GM18858 (cell line): Measurements from ENCODE around the gene TNFRSF12A.

Experiments
- ATAC-seq: cut with Tn5 transposase; IDR thresholded peaks from one replicate; pipeline ENCODE4 v1.9.1; 2021; ENCODE audit not compliant: unreplicated experiment

TNFRSF12A gene, protein sequence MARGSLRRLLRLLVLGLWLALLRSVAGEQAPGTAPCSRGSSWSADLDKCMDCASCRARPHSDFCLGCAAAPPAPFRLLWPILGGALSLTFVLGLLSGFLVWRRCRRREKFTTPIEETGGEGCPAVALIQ

DNA sequence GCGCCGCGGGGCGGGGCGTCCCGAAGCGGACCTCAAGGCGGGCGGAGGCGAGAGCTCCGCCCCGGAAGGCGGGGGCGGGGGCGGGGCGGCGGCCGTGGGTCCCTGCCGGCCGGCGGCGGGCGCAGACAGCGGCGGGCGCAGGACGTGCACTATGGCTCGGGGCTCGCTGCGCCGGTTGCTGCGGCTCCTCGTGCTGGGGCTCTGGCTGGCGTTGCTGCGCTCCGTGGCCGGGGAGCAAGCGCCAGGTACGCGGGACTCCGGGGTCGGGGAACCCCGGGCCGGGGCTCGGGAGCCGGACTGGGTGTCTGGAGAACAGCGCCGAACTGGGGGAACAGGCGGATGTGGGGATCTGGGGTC is at the start of gene TNFRSF12A:
Gene TNFRSF12A (plus strand): TSS at position 122 of the 357 bp plus-strand sequence. CDS start 30 bp downstream, at position 152.
- ATAC-seq = no peak

DNA sequence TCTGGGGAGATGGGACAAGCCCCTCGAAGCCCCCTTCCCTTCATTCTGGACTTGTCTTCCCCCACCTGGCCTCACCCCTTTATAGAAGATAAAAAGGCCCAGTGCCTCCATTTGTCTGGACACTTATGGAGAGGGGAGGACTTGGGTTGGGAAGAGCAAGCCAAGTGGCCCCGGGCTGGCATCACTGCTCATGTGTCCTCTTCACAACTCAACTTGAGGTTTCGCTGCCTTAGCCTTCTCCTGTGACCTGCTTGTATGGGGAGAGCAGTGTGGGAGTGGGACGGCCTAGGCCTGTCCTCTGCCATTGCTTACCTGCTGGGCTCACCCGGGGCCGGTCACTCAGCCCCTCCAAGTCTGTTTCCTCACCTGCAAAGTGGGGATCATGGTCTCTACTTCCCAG is 49.6 kb upstream of the TNFRSF12A start:
- ATAC-seq = no peak

DNA sequence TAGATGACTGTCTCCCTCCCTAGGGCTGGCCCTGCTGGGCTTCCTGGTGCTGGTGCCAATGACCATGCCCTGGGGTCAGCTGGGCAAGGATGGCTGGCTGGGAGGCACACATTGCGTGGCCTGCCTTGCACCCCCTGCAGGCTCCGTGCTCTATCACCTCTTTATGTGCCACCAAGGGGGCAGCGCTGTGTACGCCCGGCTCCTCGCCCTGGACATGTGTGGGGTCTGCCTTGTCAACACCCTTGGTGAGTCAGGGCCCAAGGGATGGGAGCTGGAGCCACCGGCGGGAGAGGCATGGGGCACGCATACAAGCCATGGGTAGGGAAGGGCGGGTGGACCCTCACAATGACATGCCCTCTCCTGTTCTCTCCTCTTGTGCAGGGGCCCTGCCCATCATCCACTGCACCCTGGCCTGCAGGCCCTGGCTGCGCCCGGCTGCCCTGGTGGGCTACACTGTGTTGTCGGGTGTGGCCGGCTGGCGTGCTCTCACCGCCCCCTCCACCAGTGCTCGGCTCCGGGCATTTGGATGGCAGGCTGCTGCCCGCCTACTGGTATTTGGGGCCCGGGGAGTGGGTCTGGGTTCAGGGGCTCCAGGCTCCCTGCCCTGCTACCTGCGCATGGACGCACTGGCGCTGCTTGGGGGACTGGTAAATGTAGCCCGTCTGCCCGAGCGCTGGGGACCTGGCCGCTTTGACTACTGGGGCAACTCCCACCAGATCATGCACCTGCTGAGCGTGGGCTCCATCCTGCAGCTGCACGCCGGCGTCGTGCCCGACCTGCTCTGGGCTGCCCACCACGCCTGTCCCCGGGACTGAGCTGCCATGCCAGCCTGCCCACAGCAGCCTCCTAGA is 48.8 kb upstream of the TNFRSF12A start:
- ATAC-seq = no peak

DNA sequence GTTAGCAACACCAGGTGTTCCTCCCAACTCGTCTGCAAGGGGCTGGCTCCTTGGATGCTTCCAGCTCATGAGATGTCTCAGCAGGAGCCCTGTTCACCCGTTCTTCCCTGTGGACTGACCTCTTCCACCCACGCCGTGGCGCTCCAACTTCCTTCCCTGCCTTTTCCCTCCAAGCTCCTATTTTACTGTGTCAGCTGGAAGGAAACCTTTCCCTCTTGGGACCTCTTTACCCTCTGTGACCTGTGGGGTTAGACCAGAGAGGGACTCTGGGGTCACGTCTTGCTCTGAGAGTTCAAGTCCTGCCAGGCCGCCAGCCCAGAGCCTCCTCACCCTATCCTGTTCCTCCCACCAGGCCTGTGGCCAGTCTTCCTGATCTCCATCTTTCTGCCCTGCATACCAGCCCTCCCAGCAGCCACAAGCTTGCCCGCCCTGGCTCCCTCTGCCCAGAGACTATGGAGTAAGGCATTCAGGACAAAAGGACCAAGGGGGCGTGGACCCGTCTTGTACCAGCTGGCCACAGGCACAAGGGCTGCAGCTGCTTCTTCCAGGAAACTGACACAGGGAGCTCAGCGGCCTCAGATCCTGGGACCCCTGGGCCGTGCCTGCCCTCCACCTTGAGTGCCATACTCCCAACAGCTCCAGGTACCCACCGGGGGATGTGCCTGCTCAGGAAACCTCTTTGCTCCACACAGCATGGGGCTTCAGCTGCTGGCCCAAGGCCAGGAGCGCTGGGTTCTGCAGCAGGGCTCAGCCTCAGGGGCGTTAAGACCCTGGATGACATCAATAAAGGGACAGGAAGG is 48.0 kb upstream of the TNFRSF12A start:
- ATAC-seq = no peak

DNA sequence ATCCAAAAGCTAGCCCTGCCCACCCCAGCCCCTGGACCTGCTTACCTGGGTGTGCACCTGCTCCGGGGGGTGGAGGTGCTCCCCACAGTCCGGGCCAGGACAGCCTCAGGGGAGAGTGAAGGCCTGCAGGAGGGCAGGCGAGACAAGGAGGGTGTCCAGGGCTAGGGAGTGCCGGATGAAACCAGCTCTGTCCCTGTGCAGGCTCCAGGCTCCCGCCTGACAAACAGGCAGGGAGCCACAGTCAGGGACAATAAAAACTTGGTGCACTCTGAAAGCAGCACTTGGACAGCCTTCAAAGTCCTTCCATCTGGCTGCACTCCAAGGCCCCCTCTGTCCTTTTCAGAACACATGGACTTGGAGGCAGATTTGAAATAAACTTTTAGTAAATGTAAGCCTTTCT is 47.1 kb upstream of the TNFRSF12A start:
- no peak for ATAC-seq

DNA sequence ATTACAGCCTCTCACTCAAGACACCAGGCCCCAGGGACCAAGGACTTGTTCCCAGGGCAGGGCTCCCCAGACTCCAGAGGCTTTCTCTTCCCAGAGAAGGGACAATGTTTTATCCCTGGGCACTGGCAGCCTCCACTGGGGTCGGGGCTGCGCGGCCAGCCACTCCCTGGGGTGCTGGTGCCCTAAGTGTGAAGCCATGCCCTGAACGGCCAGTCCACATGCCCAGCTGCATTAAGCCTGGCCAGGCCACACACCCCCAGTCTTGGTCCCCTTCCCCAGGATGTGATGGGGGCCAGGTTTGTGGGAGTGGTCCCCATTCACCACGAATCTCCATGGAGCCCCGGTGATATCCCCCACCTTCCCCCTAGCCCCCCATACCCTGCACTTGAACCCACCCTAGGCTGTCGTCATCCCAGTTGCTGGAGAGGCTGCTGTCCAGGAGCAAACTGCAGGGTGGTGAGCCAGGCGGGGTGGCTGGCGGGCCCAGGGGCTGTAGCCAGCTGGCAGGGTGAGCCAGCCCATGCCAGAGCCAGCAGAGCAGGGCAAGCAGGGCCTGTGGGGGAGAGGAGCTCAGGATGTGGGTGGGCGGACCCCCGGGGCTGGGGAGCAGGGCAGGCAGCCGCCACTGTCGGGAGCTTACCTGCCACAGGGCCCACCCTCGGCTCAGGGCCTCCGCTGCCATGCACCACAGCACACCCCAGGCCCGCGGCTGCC is 46.4 kb upstream of the TNFRSF12A start:
- ATAC-seq = no peak

DNA sequence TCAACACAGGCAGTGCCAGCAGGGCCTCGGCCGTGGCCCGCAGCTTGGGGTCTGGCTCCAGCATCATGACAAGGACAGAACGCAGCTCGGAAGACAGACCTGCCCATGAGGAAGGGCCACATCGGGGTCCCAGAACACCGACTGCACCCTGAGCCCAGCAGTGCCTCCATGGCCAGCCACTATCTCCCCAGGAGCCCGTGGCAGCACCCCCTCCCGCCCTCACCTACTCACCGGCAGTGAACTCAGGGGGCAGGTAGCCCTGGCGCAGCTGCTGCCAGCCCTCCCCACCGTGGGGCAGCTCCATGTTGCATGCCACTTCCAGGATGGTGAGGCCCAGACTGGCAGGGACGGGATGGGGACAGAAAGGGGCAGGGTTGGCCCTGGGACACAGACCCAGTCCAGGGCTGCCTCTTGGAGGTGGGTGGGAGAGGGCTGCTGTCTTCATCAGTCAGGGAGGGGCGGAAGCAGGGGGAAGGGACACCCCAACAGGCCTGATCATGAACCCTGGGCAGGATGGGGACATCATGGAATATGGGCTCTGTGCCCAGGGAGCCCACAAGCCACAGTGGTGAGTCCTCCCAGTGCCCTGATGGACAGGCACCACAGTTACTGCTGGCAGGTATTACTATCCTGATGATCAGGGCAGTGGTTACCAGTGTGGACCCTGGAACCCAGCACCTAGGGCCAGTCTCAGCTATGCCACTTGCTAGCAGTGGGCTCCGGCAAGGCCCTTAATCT is 45.7 kb upstream of the TNFRSF12A start:
- ATAC-seq = no peak

DNA sequence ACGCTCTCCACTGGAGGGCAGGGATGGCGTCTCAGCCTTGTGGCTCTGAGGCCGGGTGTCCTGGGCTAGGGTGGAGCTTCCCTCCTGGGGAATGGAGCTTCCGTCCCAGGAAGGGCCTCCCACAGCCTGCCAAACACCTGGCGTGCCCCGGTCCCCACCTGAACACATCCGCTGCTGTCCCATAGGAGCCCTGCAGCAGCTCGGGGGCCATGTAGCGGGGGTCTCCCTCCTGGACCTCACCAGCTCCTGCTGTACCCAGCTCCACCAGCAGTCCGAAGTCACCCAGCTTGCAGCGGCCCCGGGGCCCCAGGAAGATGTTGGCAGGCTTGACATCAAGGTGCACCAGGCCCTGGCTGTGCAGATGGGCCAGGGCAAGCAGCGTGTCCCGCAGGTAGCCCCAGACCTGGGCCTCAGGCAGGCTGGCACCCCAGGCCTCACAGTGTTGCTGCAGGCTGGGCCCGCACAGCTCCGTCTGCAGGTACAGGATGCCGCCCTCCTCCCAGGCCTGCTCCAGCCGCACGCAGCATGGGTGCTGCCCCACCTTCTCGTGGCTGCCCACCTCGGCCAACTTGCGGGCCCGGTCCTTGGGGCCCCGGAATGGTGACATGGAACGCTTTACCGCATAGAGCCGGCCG is 44.9 kb upstream of the TNFRSF12A start:
- no peak for ATAC-seq

DNA sequence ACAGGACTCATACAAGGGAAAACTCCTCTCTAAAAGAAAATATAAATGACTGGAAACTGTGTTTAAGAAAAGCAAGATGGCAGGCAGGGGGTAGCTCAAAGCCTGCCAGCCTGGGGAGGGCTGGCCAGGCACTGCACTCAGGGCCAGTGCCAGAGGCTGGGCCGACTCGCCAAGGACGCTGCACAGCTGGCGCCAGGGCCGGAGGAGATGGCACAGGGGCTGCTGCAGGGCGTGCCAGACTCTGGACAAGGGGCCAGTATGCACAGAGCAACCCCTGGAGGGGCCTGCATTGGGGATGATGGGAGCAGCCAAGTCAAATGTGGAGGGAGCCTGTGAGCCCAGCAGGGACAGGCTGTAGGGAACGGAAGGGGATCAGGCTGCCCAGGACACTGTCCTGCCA is 44.0 kb upstream of the TNFRSF12A start:
- no peak for ATAC-seq

DNA sequence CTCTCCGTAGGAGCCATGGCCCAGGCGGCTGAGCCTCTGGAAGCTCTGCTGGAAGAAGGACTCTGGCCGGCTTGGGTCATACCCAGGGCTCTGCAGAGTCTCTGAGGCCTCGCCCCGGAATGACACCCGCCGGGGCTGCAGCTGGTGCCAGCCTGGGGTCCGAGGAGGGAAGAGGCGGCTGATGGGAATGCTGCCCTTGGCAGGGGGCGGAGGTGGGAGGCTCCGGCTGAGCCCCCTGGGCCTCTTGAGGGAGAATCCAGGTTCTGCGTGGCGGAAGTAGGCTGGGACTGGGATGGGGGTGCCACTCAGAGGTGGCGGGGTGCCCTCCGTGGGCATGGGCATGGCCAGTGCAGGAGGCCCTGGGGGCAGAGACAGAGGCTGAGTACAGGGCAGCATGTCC is 43.5 kb upstream of the TNFRSF12A start:
- no peak for ATAC-seq

DNA sequence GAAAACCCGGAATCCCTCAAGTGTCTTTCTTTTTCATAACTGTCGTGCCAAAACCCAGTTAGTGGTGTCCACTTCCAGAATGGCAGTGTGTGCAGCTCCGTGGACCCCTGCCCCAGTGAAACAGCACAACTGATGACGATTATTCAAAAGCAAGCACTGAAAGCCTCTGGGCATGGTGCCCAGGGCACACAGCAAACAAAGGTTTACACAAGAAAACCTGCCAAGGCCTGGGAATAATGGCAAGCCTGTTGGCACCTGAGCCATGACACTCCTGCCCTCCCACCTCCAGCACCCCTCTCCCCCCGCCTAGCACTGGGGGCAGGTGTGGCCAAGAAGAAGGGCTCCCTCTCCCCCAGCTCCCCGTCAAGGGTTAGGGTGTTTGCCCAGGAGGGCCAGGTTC is 42.7 kb upstream of the TNFRSF12A start:
- ATAC-seq = no peak

DNA sequence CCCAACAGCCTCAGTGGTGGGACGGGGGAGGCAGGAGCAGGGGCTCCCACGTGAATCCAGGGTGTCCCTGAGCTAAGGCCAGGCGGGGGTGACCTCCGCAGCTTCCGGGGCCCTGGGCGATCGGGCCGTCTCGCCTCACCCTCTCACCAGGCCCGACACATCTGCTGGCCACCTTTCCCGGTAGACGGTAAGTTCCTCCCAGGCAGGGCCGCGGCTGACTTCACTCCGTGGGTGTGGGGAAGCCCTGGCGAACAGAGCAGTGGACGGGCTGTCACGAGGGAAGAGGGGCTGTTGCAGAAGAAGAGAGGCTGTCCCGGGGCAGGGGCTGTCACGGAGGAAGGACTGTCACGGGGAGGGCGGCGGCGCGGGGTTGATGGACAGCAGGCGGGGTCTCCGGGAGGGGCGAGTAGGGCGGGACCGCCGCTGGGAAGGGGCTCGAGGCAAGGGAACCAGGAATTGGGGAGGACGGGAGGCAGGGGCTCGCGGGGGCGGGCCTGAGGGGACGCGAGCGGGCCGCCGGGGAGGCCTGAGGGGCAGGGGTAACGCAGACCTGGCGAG is 40.4 kb upstream of the TNFRSF12A start:
- ATAC-seq = no peak

DNA sequence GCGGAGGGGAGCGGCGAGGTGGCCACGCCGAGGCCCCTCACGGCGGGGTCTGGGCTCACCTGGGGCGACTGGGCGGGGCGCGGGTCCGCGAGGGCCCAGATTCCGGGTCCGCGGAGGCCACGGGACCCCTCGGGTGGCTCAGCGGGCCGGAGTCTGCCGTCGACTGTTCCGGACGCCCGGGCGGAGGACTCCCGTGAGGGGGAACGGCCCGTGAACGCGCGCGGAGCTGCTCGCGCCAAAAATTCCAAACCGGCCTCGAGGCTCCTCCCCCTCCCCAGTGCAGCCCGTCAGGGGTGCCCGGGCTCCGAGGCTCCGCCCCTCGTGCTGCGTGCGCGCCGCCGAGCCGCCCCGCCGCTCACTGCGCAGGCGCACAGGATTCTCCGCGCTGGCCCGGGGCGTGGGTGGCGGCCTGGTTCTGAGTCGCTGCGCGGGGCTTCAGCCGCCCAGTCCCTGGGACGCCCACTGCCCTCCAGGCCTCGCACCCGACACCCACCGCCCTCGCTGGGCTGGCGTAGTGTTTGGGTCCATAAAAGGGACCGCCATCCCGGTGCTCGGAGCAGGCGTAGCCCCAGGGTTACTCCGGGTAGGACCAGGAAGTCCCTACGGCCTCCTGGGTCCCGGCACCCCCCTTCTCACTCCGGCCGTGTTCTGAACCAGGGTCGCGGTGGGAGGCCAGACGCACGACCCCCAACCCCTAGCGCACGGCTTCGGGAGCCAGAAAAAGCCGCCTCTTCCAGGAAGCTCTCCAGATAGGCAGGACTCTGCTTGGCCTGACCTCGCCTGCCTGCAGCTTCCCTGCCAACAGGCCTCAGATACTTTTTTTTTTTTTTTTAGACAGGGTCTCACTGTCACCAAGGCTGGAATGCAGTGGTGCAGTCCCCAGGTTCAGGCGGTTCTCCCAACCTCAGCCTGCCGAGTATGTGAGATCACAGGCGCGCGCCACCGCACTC is 39.7 kb upstream of the TNFRSF12A start, which contains the start of gene PKMYT1:
Gene PKMYT1 (minus strand): TSS at position 220 of the 950 bp plus-strand sequence. CDS start 789 bp downstream, outside the sequence.
- ATAC-seq = peak; percentile 55

DNA sequence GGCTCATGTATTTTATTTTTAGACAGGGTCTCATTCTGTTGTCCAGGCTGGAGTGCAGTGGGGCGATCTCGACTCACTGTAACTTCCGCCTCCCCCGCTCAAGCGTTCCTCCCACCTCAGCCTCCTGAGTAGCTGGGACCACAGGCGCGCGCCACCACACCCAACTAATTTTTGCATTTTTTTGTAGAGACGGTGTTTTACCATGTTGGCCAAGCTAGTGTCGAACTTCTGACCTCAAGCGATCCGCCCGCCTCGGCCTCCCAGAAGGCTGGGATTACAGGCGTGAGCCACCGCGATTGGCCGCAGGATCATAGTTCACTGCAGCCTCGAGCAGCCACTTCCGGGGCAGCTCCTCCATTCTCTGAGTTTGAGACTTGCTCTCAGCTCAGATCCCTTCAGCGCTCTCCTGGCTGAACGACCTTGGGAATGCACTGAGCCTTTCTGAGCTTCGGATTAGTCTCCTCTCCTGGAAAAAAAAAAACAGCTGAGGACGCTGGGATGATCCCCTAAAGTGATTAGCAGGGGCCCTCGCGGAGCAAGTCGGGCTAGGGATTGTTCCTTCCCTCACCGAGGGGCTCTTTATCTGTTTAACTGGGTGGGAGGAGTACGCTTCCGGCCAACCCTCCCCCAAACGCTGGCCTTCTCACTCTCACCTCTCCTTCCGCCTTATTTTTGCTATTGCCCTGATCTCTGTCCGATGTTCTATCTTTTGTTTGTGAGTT is 38.8 kb upstream of the TNFRSF12A start:
- ATAC-seq = no peak

DNA sequence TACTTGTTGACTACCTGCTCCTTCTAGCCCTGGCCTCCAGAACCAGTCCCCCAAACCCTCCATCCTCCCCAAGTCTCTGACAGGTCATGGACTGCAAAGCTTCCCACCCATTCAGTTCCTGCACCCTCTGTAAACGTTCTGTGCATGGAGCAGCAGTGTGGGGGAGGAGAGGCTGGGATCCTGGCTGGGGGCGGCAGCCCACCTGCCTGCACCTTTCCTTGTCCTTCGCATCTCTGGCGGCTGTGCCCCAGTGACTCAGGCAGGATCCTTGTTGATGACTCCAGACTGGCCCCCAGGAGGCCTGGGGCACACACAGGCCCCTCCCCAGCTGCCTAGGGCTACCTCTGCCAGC is 38.3 kb upstream of the TNFRSF12A start:
- ATAC-seq = no peak

DNA sequence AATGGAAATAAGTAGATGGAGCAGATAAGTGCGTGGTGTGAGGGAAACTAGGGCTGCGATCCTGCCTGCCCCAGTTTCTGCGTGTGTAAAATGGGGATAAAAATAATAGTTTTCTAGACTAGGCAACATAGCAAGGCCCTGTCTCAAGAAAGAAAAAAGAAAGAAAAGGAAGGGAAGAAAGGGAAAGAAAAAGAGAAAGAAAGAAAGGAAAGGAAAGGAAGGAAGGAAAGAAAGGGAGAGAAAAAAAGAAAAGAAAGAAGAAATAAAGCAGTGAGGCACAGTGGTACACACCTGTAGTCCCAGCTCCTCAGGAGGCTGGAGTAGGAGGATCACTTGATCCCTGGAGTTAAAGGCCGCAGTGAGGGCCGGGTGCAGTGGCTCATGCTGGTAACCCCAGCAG is 37.8 kb upstream of the TNFRSF12A start:
- ATAC-seq = no peak

DNA sequence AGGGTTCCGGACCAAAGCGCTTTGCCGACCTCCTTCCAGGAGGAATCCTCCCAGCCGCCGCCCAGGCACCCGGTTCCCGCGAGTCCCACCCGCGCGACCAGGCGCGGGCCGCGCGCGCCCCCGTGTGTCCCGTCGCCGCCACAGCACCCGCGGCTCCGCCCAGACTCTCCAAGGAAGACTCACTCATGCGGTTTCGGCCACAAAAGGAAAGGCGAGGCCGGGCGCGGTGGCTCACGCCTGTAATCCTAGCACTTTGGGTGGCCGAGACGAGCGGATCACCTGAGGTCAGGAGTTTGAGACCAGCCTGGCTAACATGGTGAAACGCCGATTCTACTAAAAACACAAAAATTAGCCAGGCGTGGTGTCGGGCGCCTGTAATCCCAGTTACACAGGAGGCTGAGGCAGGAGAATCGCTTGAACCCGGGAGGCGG is 36.4 kb upstream of the TNFRSF12A start:
- no peak for ATAC-seq

DNA sequence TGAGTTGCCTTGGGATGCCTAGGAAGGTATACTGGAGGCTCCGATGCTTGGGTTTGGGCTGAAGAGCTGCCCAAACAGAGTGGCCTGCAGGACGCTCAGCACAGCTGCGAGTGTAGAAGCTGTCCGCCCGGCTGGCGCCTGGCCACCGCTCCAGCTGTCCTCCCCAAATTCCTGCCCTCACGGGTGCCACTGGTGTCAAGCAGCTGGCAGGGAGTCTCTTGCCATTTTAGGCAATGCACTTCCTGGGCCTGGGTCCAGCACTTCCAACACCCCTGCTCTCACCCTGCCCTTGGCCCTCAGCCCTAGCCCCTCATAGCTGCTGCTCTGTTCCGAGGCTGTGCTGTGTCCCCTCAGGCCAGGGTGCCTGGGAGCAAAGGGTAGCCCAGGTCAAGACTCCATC is 34.7 kb upstream of the TNFRSF12A start:
- ATAC-seq = no peak
